CD4-positive, alpha-beta T cell treated with Interferon alpha-2 for 1 hour (primary cell): ENCODE measurements around the gene DAB2IP.
"Not testable (repeated sequence)": the region's sequence is repeated elsewhere in the genome, so short reads cannot be mapped to it uniquely, and the experiment has no call there.

ENCODE experiments used
- DNase-seq, 2 donors: peaks; one replicate each; pipeline ENCODE4 v3.0.0-alpha.2; 2020 to 2022

Gene DAB2IP

GRCh38 chr9:121627427-121627826 lies 24.0 kb upstream of the DAB2IP start:
- no peak for DNase-seq

- no peak for DNase-seq
Observed at GRCh38 chr9:121628401-121628800, 23.0 kb upstream of the DAB2IP start.

GRCh38 chr9:121631115-121631514 lies 20.3 kb upstream of the DAB2IP start:
- DNase-seq: no peak

GRCh38 chr9:121631978-121632418 lies 19.4 kb upstream of the DAB2IP start:
- no peak for DNase-seq

- DNase-seq: no peak
Observed at GRCh38 chr9:121633119-121633714, 18.2 kb upstream of the DAB2IP start.

- no peak for DNase-seq
Observed at GRCh38 chr9:121633736-121634135, 17.7 kb upstream of the DAB2IP start.

GRCh38 chr9:121634329-121635261 lies 16.8 kb upstream of the DAB2IP start:
- no peak for DNase-seq

- DNase-seq: no peak
Observed at GRCh38 chr9:121635300-121635876, 16.0 kb upstream of the DAB2IP start.

GRCh38 chr9:121636341-121636865 lies 15.0 kb upstream of the DAB2IP start:
- DNase-seq: no peak

- DNase-seq: no peak
Observed at GRCh38 chr9:121636978-121637712, 14.3 kb upstream of the DAB2IP start.

- DNase-seq: no peak
Observed at GRCh38 chr9:121637713-121638220, 13.7 kb upstream of the DAB2IP start.

- no peak for DNase-seq
Observed at GRCh38 chr9:121638399-121638798, 13.0 kb upstream of the DAB2IP start.

GRCh38 chr9:121638901-121639592 lies 12.4 kb upstream of the DAB2IP start:
- no peak for DNase-seq

- DNase-seq: no peak
Observed at GRCh38 chr9:121639619-121640018, 11.8 kb upstream of the DAB2IP start.

- peak in 1 of 2 donors; percentile 9 for DNase-seq
Observed at GRCh38 chr9:121640076-121640475, 11.4 kb upstream of the DAB2IP start.

- no peak for DNase-seq
Observed at GRCh38 chr9:121640491-121641223, 10.8 kb upstream of the DAB2IP start.

GRCh38 chr9:121641224-121641611 lies 10.2 kb upstream of the DAB2IP start:
- DNase-seq: no peak

GRCh38 chr9:121642758-121643157 lies 8.7 kb upstream of the DAB2IP start:
- no peak for DNase-seq

- no peak for DNase-seq
Observed at GRCh38 chr9:121643473-121643872, 8.0 kb upstream of the DAB2IP start.

GRCh38 chr9:121644040-121644439 lies 7.4 kb upstream of the DAB2IP start:
- DNase-seq: not testable (repeated sequence)

GRCh38 chr9:121645003-121645402 lies 6.4 kb upstream of the DAB2IP start:
- DNase-seq: no peak
